GM12878 (cell line): ENCODE measurements around the gene NPTX1.

Experiments used
- CHD2 ChIP-seq: IDR thresholded peaks from 2 replicates; pipeline ENCODE4 v1.6.1; 2011; ENCODE audit warnings: low read depth, low read length, improper control_type of control experiment, borderline replicate concordance
- CTCF ChIP-seq, 3 experiments: IDR thresholded peaks in 2 of 3; conservative IDR thresholded peaks in 1 of 3; 2 replicates each; pipeline ENCODE4 v1.5.1; 2011; ENCODE audit warnings: low read depth in 3 of 3, low read length in 3 of 3, mild to moderate bottlenecking in 3 of 3, control low read depth in 2 of 3, moderate library complexity in 2 of 3, inconsistent platforms in 1 of 3, mixed read lengths in 1 of 3; ENCODE audit not compliant: control insufficient read depth in 2 of 3, insufficient read depth in 1 of 3; ENCODE audit errors: extremely low read depth in 1 of 3
- JUND ChIP-seq: IDR thresholded peaks from 2 replicates; pipeline ENCODE4 v1.6.1; 2012; ENCODE audit warnings: low read depth, mild to moderate bottlenecking, low read length, improper control_type of control experiment, moderate library complexity
- SIN3A ChIP-seq: IDR thresholded peaks from 2 replicates; pipeline ENCODE4 v1.6.1; 2012; ENCODE audit warnings: low read depth, low read length, improper control_type of control experiment

GRCh38 chr17:80471922-80472321 is 4.5 kb downstream of the NPTX1 start:
- no peak for TF ChIP-seq CHD2
- no peak for TF ChIP-seq JUND
- no peak for TF ChIP-seq CTCF (IDR thresholded peaks at IDR 0.05 in 2 of 3, conservative IDR thresholded peaks at IDR 0.05 in 1 of 3; ENCODE audit: control insufficient read depth in 2 of 3, extremely low read depth in 1 of 3, insufficient read depth in 1 of 3, low read depth in 3 of 3, low read length in 3 of 3)
- no peak for TF ChIP-seq SIN3A
